Stomach smooth muscle (tissue), 2 donors: ENCODE measurements around the gene FAM181A.

ENCODE experiments used
- H3K27ac ChIP-seq: one replicate; pipeline ENCODE4 v1.7.0; 2013; ENCODE audit warnings: mild to moderate bottlenecking, low read length, inconsistent platforms
- H3K27me3 ChIP-seq, 2 donors: one replicate each; pipeline ENCODE4 v1.7.0; 2013; ENCODE audit warnings: low read length in 2 of 2; ENCODE audit not compliant: insufficient read depth in 2 of 2, control insufficient read depth in 1 of 2
- H3K36me3 ChIP-seq, 2 donors: one replicate each; pipeline ENCODE4 v1.7.0; 2013; ENCODE audit warnings: low read length in 2 of 2; ENCODE audit not compliant: control insufficient read depth in 2 of 2, insufficient read depth in 2 of 2
- H3K4me1 ChIP-seq: one replicate; pipeline ENCODE4 v1.7.0; 2013; ENCODE audit warnings: low read length; ENCODE audit not compliant: control insufficient read depth, insufficient read depth
- H3K4me3 ChIP-seq, 2 donors: one replicate each; pipeline ENCODE4 v1.7.0; 2013; ENCODE audit warnings: low read length in 2 of 2
- H3K9ac ChIP-seq, 2 donors: one replicate each; pipeline ENCODE4 v1.7.0; 2013; ENCODE audit warnings: low read length in 2 of 2, mild to moderate bottlenecking in 1 of 2
- H3K9me3 ChIP-seq, 2 donors: one replicate each; pipeline ENCODE4 v1.7.0; 2013; ENCODE audit warnings: low read length in 2 of 2; ENCODE audit not compliant: control insufficient read depth in 2 of 2
- donor health status: healthy.
- donor health status: Pancreatic carcinoma.

The FAM181A gene

DNA sequence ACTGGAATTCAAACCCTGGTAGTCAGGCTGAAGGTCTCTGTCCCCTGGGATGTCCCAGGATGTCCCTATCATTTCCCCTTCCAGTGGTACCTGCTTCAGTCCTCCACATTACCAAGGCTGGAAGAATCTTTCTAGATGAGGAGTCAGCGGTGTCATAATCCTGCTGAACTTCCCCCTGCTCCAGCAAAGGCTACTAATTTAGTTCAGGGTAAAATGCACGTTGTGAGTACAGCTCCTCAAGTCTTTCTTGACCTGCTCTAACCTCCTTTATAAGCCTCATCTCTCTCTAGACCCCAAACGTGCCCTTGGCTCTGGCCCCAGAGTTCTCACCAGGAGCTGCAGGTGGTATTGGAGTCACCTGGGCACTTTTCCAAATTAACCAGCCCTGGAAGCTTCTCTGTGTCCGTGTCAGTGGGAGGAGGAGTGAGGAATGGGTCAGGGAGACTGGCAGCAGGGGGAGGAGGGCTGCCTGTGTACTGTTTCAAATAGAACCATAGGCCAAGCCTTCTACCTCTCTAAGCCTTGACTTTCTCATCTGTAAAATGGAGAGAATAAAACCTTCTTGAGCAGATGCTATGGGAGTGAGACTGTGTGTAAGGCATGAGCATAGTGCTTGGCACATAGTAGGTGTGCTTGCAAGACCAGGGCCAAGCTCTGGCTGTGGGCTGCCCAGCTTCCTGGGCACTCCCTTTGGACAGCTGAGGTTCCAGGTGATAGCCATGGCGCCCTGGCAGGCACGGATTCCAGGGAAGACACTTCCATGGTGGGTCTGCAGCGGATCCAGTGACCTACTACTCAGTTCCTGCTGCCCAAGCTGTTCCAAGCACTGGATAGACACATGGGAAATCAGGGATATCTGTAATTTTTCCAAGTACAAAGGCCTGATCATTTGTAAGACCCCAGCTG lies 24.7 kb downstream of the FAM181A start:
- Histone ChIP-seq H3K27me3 (no peaks in the 10 kb centered on the region), H3K9ac (no peak overlapping the region), H3K36me3 (peaks cover 44 to 58% of the 10 kb centered on the region in 2 donors), H3K4me1 (peaks cover 61% of the 10 kb centered on the region), H3K27ac (peak overlapping the region; percentile 67), H3K4me3 (no peak overlapping the region), H3K9me3 (no peaks in the 10 kb centered on the region)

DNA sequence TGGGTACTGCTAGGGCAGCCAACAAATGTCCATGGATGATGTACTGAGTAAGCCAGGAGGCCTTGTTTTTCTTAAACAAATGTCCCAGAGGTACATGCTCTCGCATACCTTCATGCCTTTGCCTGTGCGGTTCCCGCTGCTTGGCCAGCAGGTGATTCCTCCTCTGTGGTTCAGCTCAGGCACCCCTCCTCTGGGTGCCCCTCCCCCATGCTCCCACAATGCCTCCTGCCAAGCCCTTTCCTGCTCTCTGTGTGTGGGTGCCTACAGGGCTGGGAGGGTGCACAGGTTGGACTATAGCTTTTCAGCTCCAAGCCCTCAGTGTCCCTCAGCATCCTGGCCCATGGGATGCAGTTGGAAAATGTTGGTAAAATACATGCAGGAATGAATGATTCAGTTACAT lies 25.7 kb downstream of the FAM181A start:
- no peak overlapping the region for H3K27ac ChIP-seq
- peak overlapping the region in 1 of 2 donors; percentile 29 for H3K4me3 ChIP-seq
- no peaks in the 10 kb centered on the region for H3K27me3 ChIP-seq
- H3K4me1 ChIP-seq = peaks cover 64% of the 10 kb centered on the region
- no peaks in the 10 kb centered on the region for H3K9me3 ChIP-seq
- peaks cover 40 to 51% of the 10 kb centered on the region in 2 donors for H3K36me3 ChIP-seq
- H3K9ac ChIP-seq = no peak overlapping the region

DNA sequence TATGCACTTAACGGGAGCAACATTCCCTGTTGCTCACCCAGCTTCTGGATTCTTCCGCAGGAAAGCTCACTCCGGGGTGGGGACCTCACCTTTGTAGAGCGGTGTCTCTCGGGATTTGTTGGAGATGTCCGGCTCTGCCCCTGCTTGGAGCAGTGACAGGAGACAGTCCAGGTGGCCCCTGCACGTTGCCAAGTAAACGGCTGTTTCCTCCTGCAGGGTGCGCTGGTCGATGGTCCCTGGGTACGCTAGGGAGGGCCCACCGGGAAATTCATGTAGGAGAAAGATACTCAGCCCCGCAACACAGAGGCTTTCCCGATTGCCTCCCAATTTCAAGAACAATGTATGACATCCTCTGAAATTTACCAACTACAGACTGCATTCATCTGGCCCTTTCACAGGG lies 26.1 kb downstream of the FAM181A start:
- H3K9me3 ChIP-seq = no peaks in the 10 kb centered on the region
- no peak overlapping the region for H3K4me3 ChIP-seq
- H3K9ac ChIP-seq = no peak overlapping the region
- no peaks in the 10 kb centered on the region for H3K27me3 ChIP-seq
- peaks cover 38 to 47% of the 10 kb centered on the region in 2 donors for H3K36me3 ChIP-seq
- peaks cover 68% of the 10 kb centered on the region for H3K4me1 ChIP-seq
- peak overlapping the region; percentile 76 for H3K27ac ChIP-seq

DNA sequence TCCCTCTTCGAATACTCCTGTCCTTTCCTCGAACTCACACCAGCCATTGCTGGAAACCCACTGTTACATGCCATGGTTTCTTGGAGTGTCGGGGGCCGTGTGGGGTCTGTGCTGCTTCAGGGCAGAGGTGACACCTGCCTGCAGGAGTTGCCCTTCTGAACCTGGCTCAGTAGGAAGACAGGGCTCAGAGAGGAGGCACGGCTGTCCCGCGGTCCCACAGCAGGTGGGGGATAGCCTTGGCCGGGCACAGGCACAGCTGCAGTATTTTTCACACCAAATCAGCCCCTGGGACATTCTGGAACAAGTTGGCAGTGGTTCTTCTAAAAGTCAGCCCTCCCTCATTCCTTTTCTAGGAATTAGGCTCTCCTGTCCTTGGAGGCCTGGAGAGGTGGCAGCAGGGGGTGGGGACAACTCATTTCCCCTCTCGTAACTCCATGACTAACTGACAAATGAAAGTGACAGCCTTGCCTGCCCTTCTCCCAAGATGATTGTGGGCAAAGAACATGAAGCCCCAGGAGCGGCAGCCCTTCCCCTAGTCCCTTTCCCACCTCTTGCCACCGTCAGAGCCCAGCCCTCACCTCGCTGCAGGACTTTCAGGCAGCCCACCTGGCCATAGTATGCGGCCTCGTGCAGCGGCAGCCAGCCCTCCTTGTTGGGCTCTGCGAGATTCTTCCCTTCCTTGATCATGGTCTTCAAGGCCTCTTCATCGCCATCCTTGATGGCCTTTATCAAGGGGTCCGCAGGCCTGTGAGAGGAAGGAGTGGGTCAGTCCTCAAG lies 26.8 kb downstream of the FAM181A start:
- no peaks in the 10 kb centered on the region for H3K9me3 ChIP-seq
- H3K27ac ChIP-seq = peak overlapping the region; percentile 76
- peaks cover 75% of the 10 kb centered on the region for H3K4me1 ChIP-seq
- no peak overlapping the region for H3K9ac ChIP-seq
- H3K4me3 ChIP-seq = no peak overlapping the region
- H3K36me3 ChIP-seq = peaks cover 41 to 43% of the 10 kb centered on the region in 2 donors
- no peaks in the 10 kb centered on the region for H3K27me3 ChIP-seq

DNA sequence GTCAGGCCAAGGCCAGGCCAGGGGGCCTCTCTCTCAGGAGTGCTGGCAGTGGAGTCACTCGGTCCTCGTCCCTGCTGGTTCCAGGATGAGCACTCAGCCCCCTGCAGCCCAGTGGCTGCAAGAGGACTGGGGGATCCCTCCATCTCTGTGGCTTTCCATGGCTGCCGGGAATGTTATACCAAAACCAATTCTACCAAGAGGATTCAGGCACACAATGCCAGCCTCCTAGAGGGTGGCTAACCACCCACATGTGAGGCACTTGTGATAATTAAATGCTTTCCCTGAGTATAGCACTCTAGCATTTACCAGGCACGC lies 27.3 kb downstream of the FAM181A start:
- peaks cover 38 to 40% of the 10 kb centered on the region in 2 donors for H3K36me3 ChIP-seq
- peaks cover 80% of the 10 kb centered on the region for H3K4me1 ChIP-seq
- H3K27me3 ChIP-seq = no peaks in the 10 kb centered on the region
- no peaks in the 10 kb centered on the region for H3K9me3 ChIP-seq
- no peak overlapping the region for H3K9ac ChIP-seq
- no peak overlapping the region for H3K4me3 ChIP-seq
- H3K27ac ChIP-seq = peak overlapping the region; percentile 76

DNA sequence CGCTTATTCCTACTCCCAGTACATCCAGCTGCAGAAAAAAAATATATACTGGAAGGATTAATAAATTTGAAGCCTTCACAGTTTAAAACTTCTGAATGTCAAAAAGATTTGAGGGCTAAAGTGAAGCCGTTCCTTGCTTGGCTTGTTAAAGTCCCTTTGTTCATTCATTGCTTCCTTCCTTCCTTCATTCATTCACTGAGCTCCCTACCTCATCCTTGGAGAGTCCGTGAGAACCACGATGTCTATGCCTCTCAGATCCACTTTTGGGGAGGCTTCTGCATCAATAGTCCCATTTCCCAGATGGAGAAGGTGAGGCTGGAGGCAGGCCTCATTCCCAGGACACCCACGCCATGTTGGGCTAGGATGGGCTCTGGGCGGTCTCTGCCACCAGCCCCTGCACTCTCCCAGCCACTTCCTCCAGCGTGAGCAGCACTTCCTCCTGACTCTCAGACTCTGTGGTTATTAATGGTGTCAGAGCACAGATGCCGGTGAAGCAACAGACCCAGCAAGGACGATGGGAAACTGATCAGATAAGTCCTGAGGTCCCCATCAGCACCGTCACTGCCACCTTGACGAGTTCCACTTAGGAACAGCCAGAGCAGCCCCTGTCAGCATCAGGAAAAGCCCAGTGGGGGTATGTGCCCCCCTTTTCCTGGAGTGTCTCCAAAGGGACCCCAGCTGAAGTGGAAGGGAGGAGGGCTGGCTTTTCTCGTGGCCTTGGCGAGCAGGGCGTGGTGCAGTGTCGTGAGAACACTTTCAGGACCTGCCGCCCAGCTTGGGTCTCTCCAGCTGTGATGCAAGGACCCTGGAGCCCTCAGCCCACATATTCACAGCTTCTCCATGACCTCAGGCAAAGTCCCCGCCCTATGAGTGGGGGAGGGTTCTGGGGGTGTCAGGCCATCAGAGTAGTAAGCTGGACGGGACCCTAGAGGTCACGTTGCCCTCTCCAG lies 28.0 kb downstream of the FAM181A start:
- H3K4me3 ChIP-seq = no peak overlapping the region

DNA sequence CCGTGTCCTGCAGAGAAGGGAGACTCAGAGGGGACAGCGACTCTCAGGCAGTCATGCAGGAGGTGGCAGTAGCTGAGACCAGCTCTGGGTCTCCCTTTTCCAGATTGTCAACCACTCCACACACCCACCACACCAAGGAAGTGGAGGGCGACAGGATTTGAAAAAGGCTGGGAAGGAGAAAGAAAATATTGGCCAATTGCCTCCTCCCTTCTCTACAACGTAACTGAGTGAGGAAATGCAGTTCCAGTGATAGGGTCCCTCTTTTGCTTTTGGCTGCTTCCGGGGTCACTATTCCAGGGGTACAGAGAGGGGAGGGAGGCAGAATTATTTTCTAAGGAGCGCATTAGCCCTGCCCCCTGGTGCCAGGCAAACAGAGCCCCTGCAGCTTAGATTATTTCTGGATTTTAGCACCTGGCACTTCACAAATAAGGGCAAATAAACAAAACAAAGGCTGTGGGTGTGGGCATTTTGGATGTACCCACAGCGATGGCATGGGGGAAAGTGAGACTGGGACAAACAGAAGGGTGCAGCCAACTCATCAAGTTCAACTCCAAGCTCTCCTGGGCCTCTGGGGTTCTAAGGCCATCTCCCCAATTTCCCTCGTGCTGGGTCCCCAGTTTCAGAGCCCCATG lies 28.8 kb downstream of the FAM181A start:
- peaks cover 87% of the 10 kb centered on the region for H3K4me1 ChIP-seq
- peak overlapping the region in 1 of 2 donors; percentile 21 for H3K9ac ChIP-seq
- H3K36me3 ChIP-seq = peaks cover 26 to 32% of the 10 kb centered on the region in 2 donors

More for the DNA sequence above, 28.0 kb downstream of the FAM181A start:
- Histone ChIP-seq H3K9me3 (no peaks in the 10 kb centered on the region), H3K36me3 (peaks cover 32 to 35% of the 10 kb centered on the region in 2 donors), H3K27ac (peak overlapping the region; percentile 76), H3K4me1 (peaks cover 83% of the 10 kb centered on the region), H3K27me3 (no peaks in the 10 kb centered on the region), H3K9ac (no peak overlapping the region)

GRCh38 chr14:93956514-93957332 lies 29.6 kb downstream of the FAM181A start:
- peak overlapping the region; percentile 17 to 29 for H3K4me3 ChIP-seq
- H3K27ac ChIP-seq = peak overlapping the region; percentile 84

More for the DNA sequence above, 28.8 kb downstream of the FAM181A start:
- no peaks in the 10 kb centered on the region for H3K27me3 ChIP-seq
- peak overlapping the region in 1 of 2 donors; percentile 22 for H3K4me3 ChIP-seq
- peak overlapping the region; percentile 84 for H3K27ac ChIP-seq
- H3K9me3 ChIP-seq = no peaks in the 10 kb centered on the region

DNA sequence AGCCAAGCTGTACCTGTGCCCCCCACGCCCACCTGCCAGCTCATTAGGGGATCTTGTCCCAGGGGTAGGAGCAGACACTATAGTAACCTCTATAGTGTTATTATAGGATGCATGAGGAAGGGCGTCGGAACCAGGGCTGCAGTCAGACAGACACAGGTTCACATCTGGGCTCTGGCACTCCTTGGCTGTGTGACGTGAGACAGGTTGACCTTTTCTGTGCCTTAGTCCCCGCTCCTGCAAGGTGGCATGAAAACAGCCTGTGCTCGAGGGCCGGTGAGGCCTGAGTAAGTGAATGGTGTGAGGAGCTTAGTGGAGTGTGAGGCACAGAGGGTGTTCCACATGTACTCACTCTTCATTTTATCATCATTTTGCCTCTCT lies 30.2 kb downstream of the FAM181A start:
- Histone ChIP-seq H3K27me3 (no peaks in the 10 kb centered on the region), H3K9ac (peak overlapping the region; percentile 26 to 62), H3K27ac (peak overlapping the region; percentile 84), H3K4me3 (peak overlapping the region; percentile 17 to 29), H3K9me3 (no peaks in the 10 kb centered on the region), H3K4me1 (peaks cover 82% of the 10 kb centered on the region), H3K36me3 (peaks cover 27 to 30% of the 10 kb centered on the region in 2 donors)

More at GRCh38 chr14:93956514-93957332, 29.6 kb downstream of the FAM181A start:
- Histone ChIP-seq H3K9me3 (no peaks in the 10 kb centered on the region), H3K36me3 (peaks cover 26 to 33% of the 10 kb centered on the region in 2 donors), H3K9ac (peak overlapping the region; percentile 26 to 62), H3K27me3 (no peaks in the 10 kb centered on the region), H3K4me1 (peaks cover 87% of the 10 kb centered on the region)
